HCT116 (cell line): ENCODE data around the gene EPPIN.

Experiments used
- EGR1 ChIP-seq: IDR thresholded peaks from 2 replicates; pipeline ENCODE4 v1.6.1; 2012; ENCODE audit warnings: low read depth
- EZH2phosphoT487 ChIP-seq: fragments of 200-600 bp; IDR thresholded peaks from 2 replicates; pipeline ENCODE4 v1.6.1; 2018; ENCODE audit warnings: antibody characterized with exemption, borderline replicate concordance
- FOSL1 ChIP-seq: IDR thresholded peaks from 2 replicates; pipeline ENCODE4 v1.6.1; 2012; ENCODE audit warnings: low read depth
- JUND ChIP-seq: IDR thresholded peaks from 2 replicates; pipeline ENCODE4 v1.6.1; 2012
- POLR2A ChIP-seq: IDR thresholded peaks from 2 replicates; pipeline ENCODE4 v1.7.0; 2011; ENCODE audit warnings: borderline replicate concordance; ENCODE audit not compliant: insufficient read depth, insufficient read length; ENCODE audit errors: extremely low read depth
- POLR2AphosphoS5 ChIP-seq: IDR thresholded peaks from 2 replicates; pipeline ENCODE4 v1.6.1; 2011; ENCODE audit warnings: mild to moderate bottlenecking, low read depth, low read length, moderate library complexity
- SIN3A ChIP-seq: IDR thresholded peaks from 2 replicates; pipeline ENCODE4 v1.6.1; 2012; ENCODE audit warnings: low read depth
- YY1 ChIP-seq: IDR thresholded peaks from 2 replicates; pipeline ENCODE4 v1.6.1; 2011; ENCODE audit warnings: low read length, low read depth, moderate library complexity, mild to moderate bottlenecking; ENCODE audit not compliant: insufficient replicate concordance; ENCODE audit errors: extremely low read depth
- ZFX ChIP-seq: fragments of 450-650 bp; IDR thresholded peaks from 2 replicates; pipeline ENCODE4 v1.6.1; 2017
- TF ChIP-seq, protein P1 (sequence below), 3 experiments: fragments of 200-600 bp in 1 of 3; sonication (generic) in 1 of 3; IDR thresholded peaks in 2 of 3; conservative IDR thresholded peaks in 1 of 3; 2 replicates each; pipeline ENCODE4 v1.5.1; 2012 to 2017; ENCODE audit warnings: low read depth in 2 of 3, low read length in 2 of 3, antibody characterized with exemption in 1 of 3, borderline replicate concordance in 1 of 3, control low read depth in 1 of 3, mild to moderate bottlenecking in 1 of 3, mixed read lengths in 1 of 3, mixed run types in 1 of 3, moderate library complexity in 1 of 3; ENCODE audit not compliant: insufficient read depth in 1 of 3

DNA sequence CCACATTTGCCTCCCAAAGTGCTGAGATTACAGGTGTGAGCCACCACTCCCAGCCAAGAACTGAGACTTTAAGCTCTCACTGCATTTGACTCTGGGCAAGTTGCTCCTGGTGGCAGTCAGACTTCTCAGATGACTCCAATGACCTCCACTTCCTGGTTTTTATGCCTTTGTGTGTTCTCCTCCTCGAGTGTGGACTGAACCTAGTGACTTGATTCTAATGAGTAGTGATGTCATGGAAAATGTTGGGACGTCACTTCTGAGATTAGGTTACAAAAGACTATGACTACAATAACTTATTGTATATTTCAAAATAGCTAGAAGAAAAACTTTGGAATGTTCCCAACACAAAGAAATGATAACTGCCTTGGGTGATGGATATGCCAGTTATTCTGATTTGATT is 43.8 kb downstream of the EPPIN start:
- no peak for TF ChIP-seq EZH2phosphoT487
- TF ChIP-seq JUND, result no peak
- TF ChIP-seq, protein P1, sequence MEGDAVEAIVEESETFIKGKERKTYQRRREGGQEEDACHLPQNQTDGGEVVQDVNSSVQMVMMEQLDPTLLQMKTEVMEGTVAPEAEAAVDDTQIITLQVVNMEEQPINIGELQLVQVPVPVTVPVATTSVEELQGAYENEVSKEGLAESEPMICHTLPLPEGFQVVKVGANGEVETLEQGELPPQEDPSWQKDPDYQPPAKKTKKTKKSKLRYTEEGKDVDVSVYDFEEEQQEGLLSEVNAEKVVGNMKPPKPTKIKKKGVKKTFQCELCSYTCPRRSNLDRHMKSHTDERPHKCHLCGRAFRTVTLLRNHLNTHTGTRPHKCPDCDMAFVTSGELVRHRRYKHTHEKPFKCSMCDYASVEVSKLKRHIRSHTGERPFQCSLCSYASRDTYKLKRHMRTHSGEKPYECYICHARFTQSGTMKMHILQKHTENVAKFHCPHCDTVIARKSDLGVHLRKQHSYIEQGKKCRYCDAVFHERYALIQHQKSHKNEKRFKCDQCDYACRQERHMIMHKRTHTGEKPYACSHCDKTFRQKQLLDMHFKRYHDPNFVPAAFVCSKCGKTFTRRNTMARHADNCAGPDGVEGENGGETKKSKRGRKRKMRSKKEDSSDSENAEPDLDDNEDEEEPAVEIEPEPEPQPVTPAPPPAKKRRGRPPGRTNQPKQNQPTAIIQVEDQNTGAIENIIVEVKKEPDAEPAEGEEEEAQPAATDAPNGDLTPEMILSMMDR (IDR thresholded peaks at IDR 0.05 in 2 of 3, conservative IDR thresholded peaks at IDR 0.05 in 1 of 3; ENCODE audit: borderline replicate concordance in 1 of 3, insufficient read depth in 1 of 3, low read depth in 2 of 3, low read length in 2 of 3), result no peak
- TF ChIP-seq ZFX, result no peak
- no peak for TF ChIP-seq POLR2AphosphoS5
- no peak for TF ChIP-seq POLR2A
- no peak for TF ChIP-seq YY1
- TF ChIP-seq FOSL1, result no peak
- no peak for TF ChIP-seq EGR1
- no peak for TF ChIP-seq SIN3A
